SKM-1 treated with dmso at 0.1 percent for 144 hours (cell line): ENCODE results near the gene PLG.
"Not testable (repeated sequence)": the region's sequence is repeated elsewhere in the genome, so short reads cannot be mapped to it uniquely, and the experiment has no call there.

Source experiments
- DNase-seq: peaks from one replicate; lab custom pipeline; 2025; ENCODE audit not compliant: unreplicated experiment; lab: John Stamatoyannopoulos, UW

The PLG gene

GRCh38 chr6:160701918-160702680, at the start of gene PLG:
PLG (plus strand) TSS chr6:160702244; CDS start chr6:160702305, 61 bp downstream.
- not testable (repeated sequence) for DNase-seq

- no peak for DNase-seq
These were observed 42.5 kb upstream of the PLG start for GRCh38 chr6:160659562-160659961.

GRCh38 chr6:160661216-160661615, 40.8 kb upstream of the PLG start:
- DNase-seq, result no peak

GRCh38 chr6:160662429-160662828, 39.6 kb upstream of the PLG start:
- DNase-seq, result no peak

GRCh38 chr6:160662842-160663241, 39.2 kb upstream of the PLG start:
- no peak for DNase-seq

- not testable (repeated sequence) for DNase-seq
These were observed 37.8 kb upstream of the PLG start, which contains the start of gene LPA for GRCh38 chr6:160664198-160664597. LPA (minus strand) TSS chr6:160664275; CDS start chr6:160664214, 61 bp downstream.

- DNase-seq, result no peak
These were observed 34.2 kb upstream of the PLG start for GRCh38 chr6:160667639-160668481.

- DNase-seq, result no peak
These were observed 33.5 kb upstream of the PLG start for GRCh38 chr6:160668589-160668988.

- not testable (repeated sequence) for DNase-seq
These were observed 25.6 kb upstream of the PLG start for GRCh38 chr6:160676418-160676817.

- peak; percentile 33 for DNase-seq
These were observed 23.8 kb upstream of the PLG start for GRCh38 chr6:160678230-160678629.

GRCh38 chr6:160678744-160679401, 23.2 kb upstream of the PLG start:
- DNase-seq, result no peak

- no peak for DNase-seq
These were observed 22.7 kb upstream of the PLG start for GRCh38 chr6:160679402-160679769.

GRCh38 chr6:160685101-160685761, 16.8 kb upstream of the PLG start:
- DNase-seq, result not testable (repeated sequence)

GRCh38 chr6:160685762-160686450, 16.1 kb upstream of the PLG start:
- no peak for DNase-seq

GRCh38 chr6:160690458-160690857, 11.6 kb upstream of the PLG start:
- DNase-seq, result no peak

GRCh38 chr6:160691617-160692016, 10.4 kb upstream of the PLG start:
- DNase-seq, result no peak

- DNase-seq, result no peak
These were observed 9.6 kb upstream of the PLG start for GRCh38 chr6:160692369-160692959.

GRCh38 chr6:160695025-160695424, 7.0 kb upstream of the PLG start:
- not testable (repeated sequence) for DNase-seq

- not testable (repeated sequence) for DNase-seq
These were observed 6.4 kb upstream of the PLG start for GRCh38 chr6:160695622-160696021.

- not testable (repeated sequence) for DNase-seq
These were observed 5.2 kb upstream of the PLG start for GRCh38 chr6:160696884-160697283.
